ENCODE results near the gene IQSEC1.

The IQSEC1 gene

DNA sequence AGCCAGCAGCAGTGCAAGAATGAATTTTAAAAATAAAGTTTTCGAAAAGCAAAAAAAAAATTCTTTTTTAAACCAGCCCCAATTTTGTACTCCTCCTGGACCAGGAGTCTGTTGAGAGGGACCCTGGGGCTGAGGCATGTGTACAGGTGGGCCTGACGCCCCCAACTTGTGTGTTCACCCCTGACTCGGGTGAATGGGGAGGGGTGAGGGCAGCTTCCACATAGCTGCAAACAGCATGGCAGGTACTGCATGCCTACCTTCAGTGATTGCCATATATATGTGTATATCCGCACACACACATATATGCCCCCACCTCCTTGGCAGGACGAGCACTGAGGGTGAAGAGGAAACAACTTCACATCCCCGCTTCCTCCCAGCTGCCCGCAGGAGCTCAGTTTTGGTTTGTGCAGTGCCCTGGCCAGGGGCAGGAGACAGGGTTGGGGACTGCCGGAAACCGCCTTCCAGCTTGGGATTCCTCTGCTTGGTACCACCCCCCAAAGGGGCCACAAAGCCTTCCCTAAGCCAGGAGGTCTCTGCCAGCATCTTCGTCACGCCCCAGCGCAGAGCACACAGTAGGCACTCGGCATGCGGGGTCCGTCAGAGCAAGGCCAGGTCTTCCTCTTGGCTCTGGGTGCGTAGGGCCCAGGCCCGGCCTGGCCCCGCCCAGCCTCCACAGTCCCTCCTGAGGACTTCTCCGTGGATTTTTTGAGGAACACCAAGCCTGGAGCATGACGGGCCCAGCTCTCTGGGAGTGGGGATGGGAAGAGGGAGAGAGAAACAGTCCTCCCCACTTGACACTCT is 170.0 kb downstream of the IQSEC1 start:
- H3K4me2 ChIP-seq (ENCODE audit: low read length), result no peak overlapping the region
- no peak overlapping the region for H2AFZ ChIP-seq
- TF ChIP-seq, protein P1, sequence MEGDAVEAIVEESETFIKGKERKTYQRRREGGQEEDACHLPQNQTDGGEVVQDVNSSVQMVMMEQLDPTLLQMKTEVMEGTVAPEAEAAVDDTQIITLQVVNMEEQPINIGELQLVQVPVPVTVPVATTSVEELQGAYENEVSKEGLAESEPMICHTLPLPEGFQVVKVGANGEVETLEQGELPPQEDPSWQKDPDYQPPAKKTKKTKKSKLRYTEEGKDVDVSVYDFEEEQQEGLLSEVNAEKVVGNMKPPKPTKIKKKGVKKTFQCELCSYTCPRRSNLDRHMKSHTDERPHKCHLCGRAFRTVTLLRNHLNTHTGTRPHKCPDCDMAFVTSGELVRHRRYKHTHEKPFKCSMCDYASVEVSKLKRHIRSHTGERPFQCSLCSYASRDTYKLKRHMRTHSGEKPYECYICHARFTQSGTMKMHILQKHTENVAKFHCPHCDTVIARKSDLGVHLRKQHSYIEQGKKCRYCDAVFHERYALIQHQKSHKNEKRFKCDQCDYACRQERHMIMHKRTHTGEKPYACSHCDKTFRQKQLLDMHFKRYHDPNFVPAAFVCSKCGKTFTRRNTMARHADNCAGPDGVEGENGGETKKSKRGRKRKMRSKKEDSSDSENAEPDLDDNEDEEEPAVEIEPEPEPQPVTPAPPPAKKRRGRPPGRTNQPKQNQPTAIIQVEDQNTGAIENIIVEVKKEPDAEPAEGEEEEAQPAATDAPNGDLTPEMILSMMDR (IDR thresholded peaks at IDR 0.05), result no peak
- no peaks in the 10 kb centered on the region for H3K9me3 ChIP-seq (ENCODE audit: control insufficient read depth, low read length)
- H3K4me1 ChIP-seq, result peaks cover 32% of the 10 kb centered on the region
- H3K79me2 ChIP-seq, result peaks cover 7% of the 10 kb centered on the region
- no peaks in the 10 kb centered on the region for H3K36me3 ChIP-seq (ENCODE audit: control insufficient read depth, insufficient read depth, low read length)
- no peak overlapping the region for H3K27ac ChIP-seq
- H3K9ac ChIP-seq, result no peak overlapping the region
- no peak overlapping the region for H3K4me3 ChIP-seq (ENCODE audit: low read depth, low read length)
- H3K27me3 ChIP-seq (ENCODE audit: control insufficient read depth, insufficient read depth, low read length), result no peaks in the 10 kb centered on the region

DNA sequence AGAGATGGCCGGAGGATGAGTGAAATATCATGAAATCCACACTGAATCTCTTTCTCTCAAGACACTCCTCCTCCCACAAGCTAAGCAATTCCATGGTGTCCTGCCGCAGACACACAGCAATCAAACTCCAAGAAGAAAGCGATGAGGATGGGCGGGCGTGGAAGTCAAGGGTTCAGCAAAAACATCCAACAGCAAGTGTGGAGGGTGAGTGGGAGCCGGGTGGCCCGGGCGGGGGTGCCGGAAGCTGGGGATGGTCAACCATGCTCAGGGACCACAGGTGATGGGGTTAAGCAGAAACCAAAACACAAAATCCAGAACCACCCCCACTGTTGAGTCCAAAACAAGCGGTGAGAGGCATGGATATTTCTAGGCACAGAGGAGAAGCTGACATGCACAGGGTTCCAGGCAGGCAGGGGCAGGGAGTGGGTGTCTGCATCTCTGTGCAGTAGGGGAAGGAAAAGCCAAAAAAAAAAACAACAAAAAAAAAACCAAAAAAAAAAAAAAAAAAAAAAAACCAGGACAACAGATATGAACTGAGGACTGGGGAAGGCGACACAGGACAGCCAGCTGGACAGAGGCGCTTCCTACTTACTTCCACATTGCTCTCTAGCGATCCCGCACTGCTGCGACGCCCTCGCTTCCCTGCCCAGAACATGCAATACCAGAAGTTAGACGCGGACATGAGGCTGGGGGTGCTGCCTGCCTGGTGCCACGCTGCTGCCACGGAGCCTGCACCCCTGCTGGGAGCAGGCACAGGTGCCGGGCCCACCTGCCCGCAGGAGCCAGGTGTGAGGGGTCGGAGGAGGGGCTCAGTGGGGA is 170.8 kb downstream of the IQSEC1 start:
- H3K4me2 ChIP-seq (ENCODE audit: low read length), result no peak overlapping the region
- TF ChIP-seq, protein P1 (IDR thresholded peaks at IDR 0.05), result no peak
- no peak overlapping the region for H3K4me3 ChIP-seq (ENCODE audit: low read depth, low read length)
- no peak overlapping the region for H2AFZ ChIP-seq
- H3K9me3 ChIP-seq (ENCODE audit: control insufficient read depth, low read length), result no peaks in the 10 kb centered on the region
- no peaks in the 10 kb centered on the region for H3K36me3 ChIP-seq (ENCODE audit: control insufficient read depth, insufficient read depth, low read length)
- no peaks in the 10 kb centered on the region for H3K27me3 ChIP-seq (ENCODE audit: control insufficient read depth, insufficient read depth, low read length)
- H3K4me1 ChIP-seq, result peaks cover 37% of the 10 kb centered on the region
- no peak overlapping the region for H3K9ac ChIP-seq
- no peak overlapping the region for H3K27ac ChIP-seq
- H3K79me2 ChIP-seq, result peaks cover 7% of the 10 kb centered on the region

DNA sequence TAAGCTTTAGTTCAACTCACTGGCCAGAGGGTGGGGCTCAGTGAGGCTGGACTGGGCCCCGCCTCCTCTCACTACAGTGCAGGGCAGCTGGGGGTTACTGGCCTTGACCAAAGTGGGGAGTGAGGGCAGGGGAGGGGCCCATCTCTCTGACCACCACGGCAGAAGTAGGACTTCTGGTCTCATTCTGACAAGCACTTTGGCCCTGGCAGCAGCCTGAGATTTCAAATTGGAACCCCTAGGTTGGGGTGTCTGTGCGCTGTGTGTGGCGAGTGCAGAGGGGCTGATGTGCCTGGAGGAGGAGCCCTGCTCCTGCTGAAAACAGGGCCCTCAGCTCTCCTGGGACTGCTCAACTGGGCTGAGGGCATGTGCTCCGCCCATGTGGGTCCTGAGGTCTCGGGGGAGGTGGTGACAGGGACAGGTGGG is 171.6 kb downstream of the IQSEC1 start:
- Histone ChIP-seq H3K36me3 (ENCODE audit: control insufficient read depth, insufficient read depth, low read length) (no peaks in the 10 kb centered on the region), H3K9ac (no peak overlapping the region), H3K4me2 (ENCODE audit: low read length) (no peak overlapping the region)

DNA sequence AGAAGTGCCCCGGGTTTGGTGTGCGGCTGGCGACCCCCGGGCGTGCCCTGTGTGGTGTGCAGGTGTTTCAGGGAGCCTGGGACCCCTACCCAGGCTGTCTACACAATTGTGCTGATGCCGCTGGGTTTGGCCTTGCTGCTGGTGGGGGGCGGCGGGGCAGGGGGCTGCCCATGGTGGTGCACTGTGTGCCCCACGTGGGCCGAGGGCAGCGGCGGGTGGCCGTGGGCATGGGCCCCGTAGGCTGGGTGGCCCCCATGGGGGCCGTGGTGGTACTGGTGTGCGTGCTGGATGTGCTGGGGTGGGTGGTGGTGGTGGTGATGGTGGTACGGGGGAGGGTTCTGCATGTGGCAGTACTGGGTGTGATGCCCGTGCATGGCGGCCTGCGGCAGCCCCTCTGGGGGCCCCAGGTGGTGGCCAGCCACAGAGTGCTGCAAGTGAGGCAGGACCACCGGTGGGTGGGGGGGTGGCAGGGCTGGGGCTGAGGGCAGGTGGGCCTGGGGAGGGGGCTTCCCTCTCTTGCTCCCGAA is 172.3 kb downstream of the IQSEC1 start:
- H3K27me3 ChIP-seq (ENCODE audit: control insufficient read depth, insufficient read depth, low read length), result no peaks in the 10 kb centered on the region
- H3K9ac ChIP-seq, result no peak overlapping the region
- H3K4me1 ChIP-seq, result peaks cover 47% of the 10 kb centered on the region
- peaks cover 7% of the 10 kb centered on the region for H3K79me2 ChIP-seq
- H3K4me3 ChIP-seq (ENCODE audit: low read depth, low read length), result no peak overlapping the region
- H2AFZ ChIP-seq, result no peak overlapping the region
- no peak overlapping the region for H3K27ac ChIP-seq
- no peaks in the 10 kb centered on the region for H3K36me3 ChIP-seq (ENCODE audit: control insufficient read depth, insufficient read depth, low read length)
- H3K9me3 ChIP-seq (ENCODE audit: control insufficient read depth, low read length), result no peaks in the 10 kb centered on the region
- H3K4me2 ChIP-seq (ENCODE audit: low read length), result no peak overlapping the region
- TF ChIP-seq, protein P1 (IDR thresholded peaks at IDR 0.05), result no peak

More for the DNA sequence above, 171.6 kb downstream of the IQSEC1 start:
- peaks cover 7% of the 10 kb centered on the region for H3K79me2 ChIP-seq
- TF ChIP-seq, protein P1 (IDR thresholded peaks at IDR 0.05), result no peak
- no peak overlapping the region for H2AFZ ChIP-seq
- H3K27ac ChIP-seq, result no peak overlapping the region
- peaks cover 45% of the 10 kb centered on the region for H3K4me1 ChIP-seq
- H3K9me3 ChIP-seq (ENCODE audit: control insufficient read depth, low read length), result no peaks in the 10 kb centered on the region
- H3K4me3 ChIP-seq (ENCODE audit: low read depth, low read length), result no peak overlapping the region
- no peaks in the 10 kb centered on the region for H3K27me3 ChIP-seq (ENCODE audit: control insufficient read depth, insufficient read depth, low read length)

All from parathyroid adenoma (tissue), 2 donors.